HEK293 (cell line): ENCODE data around the gene GRAMD1C.

ENCODE experiments used
- CTCF ChIA-PET: fragments of 350-600 bp; formaldehyde crosslinking; extraction: SDS; loops from one replicate; lab custom pipeline; 2021; ENCODE audit warnings: antibody characterized with exemption; lab: Yijun Ruan, JAX
- POLR2A ChIA-PET: fragments of 300-600 bp; formaldehyde crosslinking; extraction: SDS; loops from one replicate; lab custom pipeline; 2020; ENCODE audit warnings: antibody characterized with exemption, inconsistent platforms; lab: Yijun Ruan, JAX
- H3K27ac ChIP-seq: fragments of 200-500 bp; sonication (Bioruptor generic); 2 replicates; pipeline ENCODE4 v1.5.1; 2014; ENCODE audit warnings: low read depth, low read length, control low read depth, inconsistent platforms; ENCODE audit errors: extremely low read depth
- H3K36me3 ChIP-seq, 2 experiments: fragments of 200-500 bp in 1 of 2; sonication (Bioruptor generic) in 1 of 2; 1 replicate in 1 of 2; 2 replicates in 1 of 2; pipeline ENCODE4 v1.5.1; 2014 to 2017; ENCODE audit warnings: inconsistent platforms in 2 of 2, low read length in 2 of 2; ENCODE audit not compliant: control insufficient read depth in 2 of 2, insufficient read depth in 1 of 2
- H3K4me1 ChIP-seq: fragments of 200-500 bp; sonication (Bioruptor generic); 2 replicates; pipeline ENCODE4 v1.5.1; 2014; ENCODE audit warnings: mild to moderate bottlenecking, low read length, inconsistent platforms; ENCODE audit not compliant: control insufficient read depth, insufficient read depth
- H3K4me3 ChIP-seq: 2 replicates; pipeline ENCODE4 v1.5.1; 2011; ENCODE audit warnings: low read depth, mild to moderate bottlenecking, control low read depth, low read length, moderate library complexity
- H3K9me3 ChIP-seq: fragments of 200-500 bp; sonication (Bioruptor generic); 2 replicates; pipeline ENCODE4 v1.5.1; 2014; ENCODE audit warnings: low read depth, low read length, inconsistent platforms; ENCODE audit not compliant: control insufficient read depth, insufficient read depth
- GLI2 ChIP-seq: fragments of 450-650 bp; formaldehyde crosslinking; IDR thresholded peaks from 2 replicates; pipeline ENCODE4; 2017; ENCODE audit warnings: missing biosample characterization, missing genetic modification characterization, low read depth, borderline replicate concordance
- SCRT1 ChIP-seq: fragments of 450-650 bp; formaldehyde crosslinking; IDR thresholded peaks from 2 replicates; pipeline ENCODE4 v1.5.1; 2016; ENCODE audit warnings: missing biosample characterization, missing genetic modification characterization, borderline replicate concordance
- WT1 ChIP-seq: fragments of 450-650 bp; formaldehyde crosslinking; IDR thresholded peaks from 2 replicates; pipeline ENCODE4 v1.5.1; 2016; ENCODE audit warnings: missing biosample characterization, missing genetic modification characterization
- YY2 ChIP-seq: fragments of 450-650 bp; formaldehyde crosslinking; IDR thresholded peaks from 2 replicates; pipeline ENCODE4 v1.5.1; 2016; ENCODE audit warnings: missing biosample characterization, missing genetic modification characterization
- ZBTB20 ChIP-seq: fragments of 450-650 bp; formaldehyde crosslinking; IDR thresholded peaks from 2 replicates; pipeline ENCODE4 v1.5.1; 2016; ENCODE audit warnings: missing biosample characterization, missing genetic modification characterization
- ZBTB21 ChIP-seq: fragments of 450-650 bp; formaldehyde crosslinking; IDR thresholded peaks from 2 replicates; pipeline ENCODE4 v1.5.1; 2017; ENCODE audit warnings: missing biosample characterization, missing genetic modification characterization
- ZNF214 ChIP-seq: fragments of 450-650 bp; formaldehyde crosslinking; IDR thresholded peaks from 2 replicates; pipeline ENCODE4 v1.5.1; 2017; ENCODE audit warnings: missing biosample characterization, mild to moderate bottlenecking, missing genetic modification characterization, borderline replicate concordance
- ZNF266 ChIP-seq: fragments of 450-650 bp; formaldehyde crosslinking; IDR thresholded peaks from 2 replicates; pipeline ENCODE4 v1.5.1; 2016; ENCODE audit warnings: missing biosample characterization, missing genetic modification characterization, low read depth
- ZNF341 ChIP-seq: fragments of 450-650 bp; formaldehyde crosslinking; IDR thresholded peaks from 2 replicates; pipeline ENCODE4; 2016; ENCODE audit warnings: low read depth, missing biosample characterization, missing genetic modification characterization
- ZNF354C ChIP-seq: fragments of 450-650 bp; formaldehyde crosslinking; IDR thresholded peaks from 2 replicates; pipeline ENCODE4 v1.5.1; 2016; ENCODE audit warnings: missing biosample characterization, missing genetic modification characterization, low read depth, borderline replicate concordance
- ZNF426 ChIP-seq: fragments of 450-650 bp; formaldehyde crosslinking; IDR thresholded peaks from 2 replicates; pipeline ENCODE4 v1.5.1; 2017; ENCODE audit warnings: missing biosample characterization, missing genetic modification characterization, mild to moderate bottlenecking, inconsistent platforms, moderate library complexity
- ZNF433 ChIP-seq: fragments of 450-650 bp; formaldehyde crosslinking; IDR thresholded peaks from 2 replicates; pipeline ENCODE4 v1.5.1; 2016; ENCODE audit warnings: missing biosample characterization, missing genetic modification characterization, low read depth
- ZNF514 ChIP-seq: fragments of 450-650 bp; formaldehyde crosslinking; IDR thresholded peaks from 2 replicates; pipeline ENCODE4 v1.5.1; 2016; ENCODE audit warnings: missing biosample characterization, missing genetic modification characterization
- ZNF654 ChIP-seq: fragments of 450-650 bp; formaldehyde crosslinking; IDR thresholded peaks from 2 replicates; pipeline ENCODE4 v1.5.1; 2016; ENCODE audit warnings: low read depth, missing biosample characterization, missing genetic modification characterization
- TF ChIP-seq, protein P1 (sequence below): fragments of 450-650 bp; formaldehyde crosslinking; optimal IDR thresholded peaks from 2 replicates; pipeline ENCODE3; 2016; ENCODE audit warnings: missing biosample characterization, mild to moderate bottlenecking, missing genetic modification characterization
- TF ChIP-seq, protein P2 (sequence below): fragments of 450-650 bp; formaldehyde crosslinking; IDR thresholded peaks from 2 replicates; pipeline ENCODE4 v1.5.1; 2017; ENCODE audit warnings: missing biosample characterization, missing genetic modification characterization
- TF ChIP-seq, protein P3 (sequence below): fragments of 450-650 bp; formaldehyde crosslinking; IDR thresholded peaks from 2 replicates; pipeline ENCODE4 v1.5.1; 2016; ENCODE audit warnings: missing biosample characterization, missing genetic modification characterization
- TF ChIP-seq, protein P4 (sequence below): fragments of 450-650 bp; formaldehyde crosslinking; conservative IDR thresholded peaks from 2 replicates; pipeline ENCODE4 v1.5.1; 2016; ENCODE audit warnings: low read depth, missing biosample characterization, missing genetic modification characterization

Gene GRAMD1C

DNA sequence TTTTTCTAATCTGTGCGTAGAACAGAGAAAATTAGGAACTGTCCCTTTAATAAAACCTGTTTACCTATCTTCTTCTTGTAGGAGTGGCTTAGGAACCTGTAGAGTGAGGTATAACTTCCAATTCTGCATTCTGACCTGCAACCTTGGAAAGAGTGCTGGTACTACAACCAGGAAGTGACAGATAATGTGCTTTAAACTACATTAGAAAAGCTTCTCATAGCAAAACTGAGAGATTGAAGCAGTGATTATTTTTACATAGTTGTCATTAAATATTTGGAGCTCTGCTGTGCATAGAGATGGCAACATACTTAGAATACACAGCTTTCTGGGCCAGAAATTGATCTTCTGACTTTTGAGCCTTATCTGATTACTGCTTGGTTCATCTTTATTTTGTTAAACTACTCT, 58.8 kb downstream of the GRAMD1C start (continued):
- TF ChIP-seq, protein P1, sequence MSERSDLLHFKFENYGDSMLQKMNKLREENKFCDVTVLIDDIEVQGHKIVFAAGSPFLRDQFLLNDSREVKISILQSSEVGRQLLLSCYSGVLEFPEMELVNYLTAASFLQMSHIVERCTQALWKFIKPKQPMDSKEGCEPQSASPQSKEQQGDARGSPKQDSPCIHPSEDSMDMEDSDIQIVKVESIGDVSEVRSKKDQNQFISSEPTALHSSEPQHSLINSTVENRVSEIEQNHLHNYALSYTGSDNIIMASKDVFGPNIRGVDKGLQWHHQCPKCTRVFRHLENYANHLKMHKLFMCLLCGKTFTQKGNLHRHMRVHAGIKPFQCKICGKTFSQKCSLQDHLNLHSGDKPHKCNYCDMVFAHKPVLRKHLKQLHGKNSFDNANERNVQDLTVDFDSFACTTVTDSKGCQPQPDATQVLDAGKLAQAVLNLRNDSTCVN, result no peak
- TF ChIP-seq ZNF266 (no peak), ZNF433 (no peak), ZNF426 (no peak), GLI2 (tag by site-specific recombination) (no peak), ZBTB21 (no peak), ZNF214 (tag by site-specific recombination) (no peak), ZNF514 (tag by site-specific recombination) (no peak), ZBTB20 (tag by site-specific recombination) (peak; percentile 56), YY2 (tag by site-specific recombination) (no peak), ZNF354C (tag by site-specific recombination) (no peak), SCRT1 (tag by site-specific recombination) (0 out of 2 replicates have a peak, but pooled peaks have one; percentile 29)
- TF ChIP-seq, protein P2, sequence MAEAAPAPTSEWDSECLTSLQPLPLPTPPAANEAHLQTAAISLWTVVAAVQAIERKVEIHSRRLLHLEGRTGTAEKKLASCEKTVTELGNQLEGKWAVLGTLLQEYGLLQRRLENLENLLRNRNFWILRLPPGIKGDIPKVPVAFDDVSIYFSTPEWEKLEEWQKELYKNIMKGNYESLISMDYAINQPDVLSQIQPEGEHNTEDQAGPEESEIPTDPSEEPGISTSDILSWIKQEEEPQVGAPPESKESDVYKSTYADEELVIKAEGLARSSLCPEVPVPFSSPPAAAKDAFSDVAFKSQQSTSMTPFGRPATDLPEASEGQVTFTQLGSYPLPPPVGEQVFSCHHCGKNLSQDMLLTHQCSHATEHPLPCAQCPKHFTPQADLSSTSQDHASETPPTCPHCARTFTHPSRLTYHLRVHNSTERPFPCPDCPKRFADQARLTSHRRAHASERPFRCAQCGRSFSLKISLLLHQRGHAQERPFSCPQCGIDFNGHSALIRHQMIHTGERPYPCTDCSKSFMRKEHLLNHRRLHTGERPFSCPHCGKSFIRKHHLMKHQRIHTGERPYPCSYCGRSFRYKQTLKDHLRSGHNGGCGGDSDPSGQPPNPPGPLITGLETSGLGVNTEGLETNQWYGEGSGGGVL (tag by site-specific recombination), result no peak

DNA sequence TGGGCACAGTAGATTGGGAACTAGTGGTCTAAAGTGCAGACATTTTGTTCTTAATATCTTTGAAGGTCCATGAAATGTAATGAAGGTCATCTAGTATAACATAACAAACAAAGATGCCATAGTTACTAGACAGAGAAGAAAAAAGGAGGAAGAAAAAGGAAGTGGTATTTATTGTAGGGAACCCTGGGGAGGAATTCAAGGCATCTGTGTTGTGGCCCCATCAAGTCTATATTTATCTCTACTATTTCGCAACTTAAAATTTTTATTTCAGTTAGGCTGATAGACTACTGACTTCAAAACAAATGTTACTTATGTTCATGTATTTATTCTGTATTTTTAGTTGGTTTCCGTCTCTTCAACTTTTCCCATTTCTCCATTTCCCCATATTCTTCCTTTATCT, 60.3 kb downstream of the GRAMD1C start:
- TF ChIP-seq ZNF654 (tag by site-specific recombination), result no peak
- no peak for TF ChIP-seq WT1 (tag by site-specific recombination)
- TF ChIP-seq, protein P3, sequence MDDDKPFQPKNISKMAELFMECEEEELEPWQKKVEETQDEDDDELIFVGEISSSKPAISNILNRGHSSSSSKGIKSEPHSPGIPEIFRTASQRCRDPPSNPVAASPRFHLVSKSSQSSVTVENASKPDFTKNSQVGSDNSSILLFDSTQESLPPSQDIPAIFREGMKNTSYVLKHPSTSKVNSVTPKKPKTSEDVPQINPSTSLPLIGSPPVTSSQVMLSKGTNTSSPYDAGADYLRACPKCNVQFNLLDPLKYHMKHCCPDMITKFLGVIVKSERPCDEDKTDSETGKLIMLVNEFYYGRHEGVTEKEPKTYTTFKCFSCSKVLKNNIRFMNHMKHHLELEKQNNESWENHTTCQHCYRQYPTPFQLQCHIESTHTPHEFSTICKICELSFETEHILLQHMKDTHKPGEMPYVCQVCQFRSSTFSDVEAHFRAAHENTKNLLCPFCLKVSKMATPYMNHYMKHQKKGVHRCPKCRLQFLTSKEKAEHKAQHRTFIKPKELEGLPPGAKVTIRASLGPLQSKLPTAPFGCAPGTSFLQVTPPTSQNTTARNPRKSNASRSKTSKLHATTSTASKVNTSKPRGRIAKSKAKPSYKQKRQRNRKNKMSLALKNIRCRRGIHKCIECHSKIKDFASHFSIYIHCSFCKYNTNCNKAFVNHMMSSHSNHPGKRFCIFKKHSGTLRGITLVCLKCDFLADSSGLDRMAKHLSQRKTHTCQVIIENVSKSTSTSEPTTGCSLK (tag by site-specific recombination), result no peak
- TF ChIP-seq, protein P4, sequence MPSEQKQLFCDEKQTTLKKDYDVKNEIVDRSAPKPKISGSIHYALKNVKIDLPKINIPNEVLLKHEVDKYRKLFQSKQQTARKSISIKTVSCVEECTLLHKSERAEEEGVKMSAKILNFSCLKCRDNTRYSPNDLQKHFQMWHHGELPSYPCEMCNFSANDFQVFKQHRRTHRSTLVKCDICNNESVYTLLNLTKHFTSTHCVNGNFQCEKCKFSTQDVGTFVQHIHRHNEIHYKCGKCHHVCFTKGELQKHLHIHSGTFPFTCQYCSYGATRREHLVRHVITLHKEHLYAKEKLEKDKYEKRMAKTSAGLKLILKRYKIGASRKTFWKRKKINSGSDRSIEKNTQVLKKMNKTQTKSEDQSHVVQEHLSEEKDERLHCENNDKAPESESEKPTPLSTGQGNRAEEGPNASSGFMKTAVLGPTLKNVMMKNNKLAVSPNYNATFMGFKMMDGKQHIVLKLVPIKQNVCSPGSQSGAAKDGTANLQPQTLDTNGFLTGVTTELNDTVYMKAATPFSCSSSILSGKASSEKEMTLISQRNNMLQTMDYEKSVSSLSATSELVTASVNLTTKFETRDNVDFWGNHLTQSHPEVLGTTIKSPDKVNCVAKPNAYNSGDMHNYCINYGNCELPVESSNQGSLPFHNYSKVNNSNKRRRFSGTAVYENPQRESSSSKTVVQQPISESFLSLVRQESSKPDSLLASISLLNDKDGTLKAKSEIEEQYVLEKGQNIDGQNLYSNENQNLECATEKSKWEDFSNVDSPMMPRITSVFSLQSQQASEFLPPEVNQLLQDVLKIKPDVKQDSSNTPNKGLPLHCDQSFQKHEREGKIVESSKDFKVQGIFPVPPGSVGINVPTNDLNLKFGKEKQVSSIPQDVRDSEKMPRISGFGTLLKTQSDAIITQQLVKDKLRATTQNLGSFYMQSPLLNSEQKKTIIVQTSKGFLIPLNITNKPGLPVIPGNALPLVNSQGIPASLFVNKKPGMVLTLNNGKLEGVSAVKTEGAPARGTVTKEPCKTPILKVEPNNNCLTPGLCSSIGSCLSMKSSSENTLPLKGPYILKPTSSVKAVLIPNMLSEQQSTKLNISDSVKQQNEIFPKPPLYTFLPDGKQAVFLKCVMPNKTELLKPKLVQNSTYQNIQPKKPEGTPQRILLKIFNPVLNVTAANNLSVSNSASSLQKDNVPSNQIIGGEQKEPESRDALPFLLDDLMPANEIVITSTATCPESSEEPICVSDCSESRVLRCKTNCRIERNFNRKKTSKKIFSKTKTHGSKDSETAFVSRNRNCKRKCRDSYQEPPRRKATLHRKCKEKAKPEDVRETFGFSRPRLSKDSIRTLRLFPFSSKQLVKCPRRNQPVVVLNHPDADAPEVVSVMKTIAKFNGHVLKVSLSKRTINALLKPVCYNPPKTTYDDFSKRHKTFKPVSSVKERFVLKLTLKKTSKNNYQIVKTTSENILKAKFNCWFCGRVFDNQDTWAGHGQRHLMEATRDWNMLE (tag by site-specific recombination), result no peak
- TF ChIP-seq ZNF341, result no peak
- TF ChIP-seq, all 188 proteins: peak for 0
- POLR2A ChIA-PET, result no interaction called here

More for the DNA sequence above, 60.3 kb downstream of the GRAMD1C start:
- Histone ChIP-seq H3K9me3 (no peaks in the 10 kb centered on the region), H3K27ac (no peak overlapping the region), H3K36me3 (no peaks in the 10 kb centered on the region), H3K4me3 (no peak overlapping the region), H3K4me1 (no peaks in the 10 kb centered on the region)
- CTCF ChIA-PET, result interaction anchor here (0.6 kb wide), 1 partner anchor 14 kb away, joined by 3 read pairs; no protein-coding TSS in a partner anchor
